Peyer's patch (tissue), 4 donors: ENCODE results near the gene BPIFB6. TPM values are rescaled to one million over a fixed set of nuclear protein-coding genes. Genes with fewer than 3 reads are reported as not detected.

Experiments used
- DNase-seq, 3 donors: peaks; one replicate each; pipeline ENCODE4 v3.0.0-alpha.2; 2017 to 2019
- H3K27ac ChIP-seq, 4 donors: fragments of 200-600 bp; sonication (generic); one replicate each; pipeline ENCODE4 v1.5.1; 2016 to 2019
- H3K27me3 ChIP-seq, 2 donors: fragments of 200-600 bp; sonication (generic); one replicate each; pipeline ENCODE4 v1.5.1; 2019
- H3K36me3 ChIP-seq, 3 donors: fragments of 200-600 bp; sonication (generic); one replicate each; pipeline ENCODE4 v1.5.1; 2016 to 2019
- H3K4me1 ChIP-seq, 4 donors: fragments of 200-600 bp; sonication (generic); one replicate each; pipeline ENCODE4 v1.5.1; 2016 to 2019
- H3K4me3 ChIP-seq, 4 donors: fragments of 200-600 bp; sonication (generic); 1 replicate in 3 of 4; 2 replicates in 1 of 4; pipeline ENCODE4 v1.5.1; 2016 to 2019; ENCODE audit warnings: mild to moderate bottlenecking in 1 of 4
- H3K9me3 ChIP-seq, 4 donors: fragments of 200-600 bp; sonication (generic); one replicate each; pipeline ENCODE4 v1.5.1; 2016 to 2019; ENCODE audit warnings: mild to moderate bottlenecking in 1 of 4
- CTCF ChIP-seq, 6 experiments: fragments of 450-650 bp in 4 of 6; fragments of 200-600 bp in 2 of 6; sonication (generic) in 1 of 6; IDR thresholded peaks; one replicate each; pipeline ENCODE4 v1.5.1; 2017 to 2019; ENCODE audit warnings: antibody characterized with exemption in 6 of 6, mild to moderate bottlenecking in 3 of 6, moderate library complexity in 1 of 6
- POLR2A ChIP-seq, 2 donors: fragments of 450-650 bp; IDR thresholded peaks; one replicate each; pipeline ENCODE4 v1.5.1; 2017; ENCODE audit warnings: antibody characterized with exemption in 2 of 2, mild to moderate bottlenecking in 2 of 2, moderate library complexity in 2 of 2
- total RNA-seq, 4 donors: library from RNA; depleted of rRNA; stranded (reverse); fragments of >200 nt; gene quantifications; one replicate each; pipeline ENCODE4 v1.1.0, GENCODE V29; 2016

The BPIFB6 gene
- not detected for total RNA-seq

GRCh38 chr20:33031531-33031930 lies at the start of gene BPIFB6:
Gene BPIFB6 (plus strand): TSS chr20:33031648. CDS start chr20:33031648, 0 bp downstream.
- TF ChIP-seq CTCF (IDR thresholded peaks at IDR 0.05) (no peak), POLR2A (IDR thresholded peaks at IDR 0.05) (no peak)
- Histone ChIP-seq H3K27ac (no peak within 1 kb of the TSS), H3K36me3 (no peaks in the 10 kb centered on the region), H3K4me3 (no peak within 1 kb of the TSS), H3K9me3 (no peaks in the 10 kb centered on the region), H3K4me1 (no peaks in the 10 kb centered on the region), H3K27me3 (no peaks in the 10 kb centered on the region)
- no peak for DNase-seq

- no peaks in the 10 kb centered on the region for H3K9me3 ChIP-seq
- no peak overlapping the region for H3K4me3 ChIP-seq
- no peak overlapping the region for H3K27ac ChIP-seq
- peak in 1 of 3 donors; percentile 49 for DNase-seq
- no peaks in the 10 kb centered on the region for H3K4me1 ChIP-seq
- TF ChIP-seq CTCF (IDR thresholded peaks at IDR 0.05) (no peak), POLR2A (IDR thresholded peaks at IDR 0.05) (no peak)
- H3K27me3 ChIP-seq, result no peaks in the 10 kb centered on the region
- no peaks in the 10 kb centered on the region for H3K36me3 ChIP-seq
Observed at GRCh38 chr20:32982617-32983458, 48.6 kb upstream of the BPIFB6 start.

- no peaks in the 10 kb centered on the region for H3K36me3 ChIP-seq
- peak in 1 of 3 donors; percentile 28 for DNase-seq
- H3K9me3 ChIP-seq, result no peaks in the 10 kb centered on the region
- no peak overlapping the region for H3K4me3 ChIP-seq
- no peaks in the 10 kb centered on the region for H3K27me3 ChIP-seq
- H3K4me1 ChIP-seq, result no peaks in the 10 kb centered on the region
- H3K27ac ChIP-seq, result no peak overlapping the region
- TF ChIP-seq POLR2A (IDR thresholded peaks at IDR 0.05), result no peak
- no peak for TF ChIP-seq CTCF (IDR thresholded peaks at IDR 0.05)
Observed at GRCh38 chr20:32983459-32984112, 47.9 kb upstream of the BPIFB6 start.

GRCh38 chr20:32984196-32984595 lies 47.3 kb upstream of the BPIFB6 start:
- H3K36me3 ChIP-seq, result no peaks in the 10 kb centered on the region
- no peak overlapping the region for H3K27ac ChIP-seq
- no peaks in the 10 kb centered on the region for H3K27me3 ChIP-seq
- H3K4me1 ChIP-seq, result no peaks in the 10 kb centered on the region
- H3K9me3 ChIP-seq, result no peaks in the 10 kb centered on the region
- TF ChIP-seq CTCF (IDR thresholded peaks at IDR 0.05), result no peak
- TF ChIP-seq POLR2A (IDR thresholded peaks at IDR 0.05), result no peak
- DNase-seq, result no peak
- H3K4me3 ChIP-seq, result no peak overlapping the region

GRCh38 chr20:32984631-32985354 lies 46.7 kb upstream of the BPIFB6 start:
- H3K27me3 ChIP-seq, result no peaks in the 10 kb centered on the region
- H3K27ac ChIP-seq, result no peak overlapping the region
- no peaks in the 10 kb centered on the region for H3K9me3 ChIP-seq
- H3K36me3 ChIP-seq, result no peaks in the 10 kb centered on the region
- no peak for DNase-seq
- H3K4me3 ChIP-seq, result no peak overlapping the region
- no peaks in the 10 kb centered on the region for H3K4me1 ChIP-seq
- TF ChIP-seq CTCF (IDR thresholded peaks at IDR 0.05) (no peak), POLR2A (IDR thresholded peaks at IDR 0.05) (no peak)
